ENCODE measurements around the gene RO60. TPM values are rescaled to one million over a fixed set of nuclear protein-coding genes. Genes with fewer than 3 reads are reported as not detected.

The RO60 gene
- total RNA-seq, 6 donors from 2014 or later: 49.5 to 131 (median 72.0) TPM

DNA sequence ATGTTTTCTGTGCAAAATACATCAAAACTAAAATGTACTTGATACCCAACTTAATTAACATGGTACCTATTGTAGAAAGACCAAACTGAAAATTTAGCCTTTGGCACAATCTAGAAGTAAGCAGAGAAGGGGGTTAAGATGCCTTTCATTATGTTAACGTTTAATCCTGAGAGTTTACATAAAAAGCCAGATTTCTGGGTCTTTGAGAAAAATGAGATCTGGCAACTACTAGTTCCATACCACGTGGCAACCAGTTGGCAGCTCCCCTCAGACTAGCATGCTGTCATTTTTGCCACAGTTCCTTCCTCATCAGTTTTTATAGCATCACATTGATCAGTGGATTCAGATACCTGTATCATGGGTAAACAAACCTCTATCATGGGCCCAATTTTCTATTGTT, 1.5 kb downstream of the RO60 start:
- H3K4me3 ChIP-seq: peak overlapping the region in 1 of 4 donors; percentile 71
- no peaks in the 10 kb centered on the region for H3K27me3 ChIP-seq

DNA sequence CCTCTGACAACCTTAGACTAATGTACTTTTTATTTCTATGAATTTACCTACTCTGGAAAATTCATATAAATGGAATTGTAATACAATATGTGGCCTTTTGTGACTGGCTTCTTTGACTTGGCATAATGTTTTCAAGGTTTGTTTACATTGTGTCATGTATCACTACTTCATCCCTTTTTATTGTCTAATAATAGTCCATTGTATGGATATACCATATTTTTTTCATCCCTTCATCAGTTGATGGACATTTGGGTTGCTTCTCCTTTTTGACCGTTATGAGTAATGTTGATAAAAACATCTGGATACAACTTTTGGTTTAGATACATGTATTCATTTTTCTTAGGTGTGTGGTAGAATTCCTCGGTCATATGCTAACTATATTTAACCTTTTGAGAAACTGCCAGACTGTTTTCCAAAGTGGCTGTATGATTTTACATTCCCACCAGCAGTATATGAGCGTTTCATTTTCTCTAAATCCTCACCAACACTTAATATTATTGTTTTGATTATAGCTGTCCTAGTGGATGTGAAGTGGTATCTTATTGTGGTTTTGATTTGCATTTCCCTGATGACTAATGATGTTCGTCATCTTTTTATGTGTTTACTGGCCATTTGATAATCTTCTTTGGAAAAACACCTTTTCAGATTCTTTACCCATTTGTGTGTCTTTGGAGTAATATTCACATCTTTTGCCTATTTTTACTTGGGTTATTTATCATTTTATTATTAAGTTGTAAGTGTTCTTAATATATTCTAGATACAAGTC, 3.5 kb downstream of the RO60 start:
- no peak for ATAC-seq (ENCODE audit: low FRiP score in 2 of 2)
- H3K9me3 ChIP-seq: no peaks in the 10 kb centered on the region
- H3K4me3 ChIP-seq: no peak overlapping the region
- 89 to 95% methylated on average over 4 of the region's 4 CpGs for WGBS, 2 donors
- no peaks in the 10 kb centered on the region for H3K36me3 ChIP-seq
- TF ChIP-seq, protein P1, sequence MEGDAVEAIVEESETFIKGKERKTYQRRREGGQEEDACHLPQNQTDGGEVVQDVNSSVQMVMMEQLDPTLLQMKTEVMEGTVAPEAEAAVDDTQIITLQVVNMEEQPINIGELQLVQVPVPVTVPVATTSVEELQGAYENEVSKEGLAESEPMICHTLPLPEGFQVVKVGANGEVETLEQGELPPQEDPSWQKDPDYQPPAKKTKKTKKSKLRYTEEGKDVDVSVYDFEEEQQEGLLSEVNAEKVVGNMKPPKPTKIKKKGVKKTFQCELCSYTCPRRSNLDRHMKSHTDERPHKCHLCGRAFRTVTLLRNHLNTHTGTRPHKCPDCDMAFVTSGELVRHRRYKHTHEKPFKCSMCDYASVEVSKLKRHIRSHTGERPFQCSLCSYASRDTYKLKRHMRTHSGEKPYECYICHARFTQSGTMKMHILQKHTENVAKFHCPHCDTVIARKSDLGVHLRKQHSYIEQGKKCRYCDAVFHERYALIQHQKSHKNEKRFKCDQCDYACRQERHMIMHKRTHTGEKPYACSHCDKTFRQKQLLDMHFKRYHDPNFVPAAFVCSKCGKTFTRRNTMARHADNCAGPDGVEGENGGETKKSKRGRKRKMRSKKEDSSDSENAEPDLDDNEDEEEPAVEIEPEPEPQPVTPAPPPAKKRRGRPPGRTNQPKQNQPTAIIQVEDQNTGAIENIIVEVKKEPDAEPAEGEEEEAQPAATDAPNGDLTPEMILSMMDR (IDR thresholded peaks at IDR 0.05): no peak
- TF ChIP-seq POLR2AphosphoS5 (IDR thresholded peaks at IDR 0.05): no peak
- no peak for TF ChIP-seq POLR2A (IDR thresholded peaks at IDR 0.05)
- TF ChIP-seq EP300 (IDR thresholded peaks at IDR 0.05): no peak
- no peaks in the 10 kb centered on the region for H3K27me3 ChIP-seq
- no peak overlapping the region for H3K27ac ChIP-seq
- peaks cover 19 to 22% (median 21%) of the 10 kb centered on the region in 4 donors for H3K4me1 ChIP-seq
- DNase-seq: no peak

More for the DNA sequence above, 1.5 kb downstream of the RO60 start:
- Histone ChIP-seq H3K36me3 (no peaks in the 10 kb centered on the region), H3K9me3 (no peaks in the 10 kb centered on the region), H3K27ac (peak overlapping the region in 2 of 4 donors; percentile 94 to 97), H3K4me1 (peaks cover 27 to 31% (median 28%) of the 10 kb centered on the region in 4 donors)
- no peak for ATAC-seq (ENCODE audit: low FRiP score in 2 of 2)
- DNase-seq: no peak
- WGBS, 2 donors: 16 to 20% methylated on average over 2 of the region's 2 CpGs
- TF ChIP-seq, protein P1 (IDR thresholded peaks at IDR 0.05): no peak
- TF ChIP-seq POLR2AphosphoS5 (IDR thresholded peaks at IDR 0.05): no peak
- TF ChIP-seq POLR2A (IDR thresholded peaks at IDR 0.05): no peak

DNA sequence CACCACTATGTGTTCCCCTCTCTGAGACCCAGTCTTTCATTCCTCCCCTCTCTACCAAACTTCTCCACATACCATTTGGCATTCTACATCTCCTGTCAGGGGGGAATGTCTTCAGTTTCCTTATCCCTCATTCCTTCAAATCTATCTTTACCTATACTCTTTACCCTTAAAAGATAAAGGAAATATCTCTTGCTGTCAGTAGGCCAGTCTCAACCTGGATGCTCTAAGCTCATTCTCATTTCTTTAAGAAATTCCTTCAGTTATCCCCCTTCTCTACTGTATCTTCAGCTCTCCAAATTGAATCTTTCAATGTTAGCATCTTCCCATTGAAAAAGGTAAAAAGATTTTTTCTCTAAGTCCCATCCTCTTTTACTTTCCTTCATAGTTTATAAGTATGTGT, 6.5 kb downstream of the RO60 start:
- ATAC-seq (ENCODE audit: low FRiP score in 2 of 2) (no peak), DNase-seq (no peak)
- Histone ChIP-seq H3K9me3 (no peaks in the 10 kb centered on the region), H3K36me3 (no peaks in the 10 kb centered on the region), H3K27me3 (no peaks in the 10 kb centered on the region), H3K27ac (no peak overlapping the region), H3K4me3 (no peak overlapping the region), H3K4me1 (peaks cover 11 to 19% (median 17%) of the 10 kb centered on the region in 4 donors)
- TF ChIP-seq, protein P1 (IDR thresholded peaks at IDR 0.05): no peak
- TF ChIP-seq EP300 (IDR thresholded peaks at IDR 0.05) (no peak), POLR2AphosphoS5 (IDR thresholded peaks at IDR 0.05) (no peak), POLR2A (IDR thresholded peaks at IDR 0.05) (no peak)

DNA sequence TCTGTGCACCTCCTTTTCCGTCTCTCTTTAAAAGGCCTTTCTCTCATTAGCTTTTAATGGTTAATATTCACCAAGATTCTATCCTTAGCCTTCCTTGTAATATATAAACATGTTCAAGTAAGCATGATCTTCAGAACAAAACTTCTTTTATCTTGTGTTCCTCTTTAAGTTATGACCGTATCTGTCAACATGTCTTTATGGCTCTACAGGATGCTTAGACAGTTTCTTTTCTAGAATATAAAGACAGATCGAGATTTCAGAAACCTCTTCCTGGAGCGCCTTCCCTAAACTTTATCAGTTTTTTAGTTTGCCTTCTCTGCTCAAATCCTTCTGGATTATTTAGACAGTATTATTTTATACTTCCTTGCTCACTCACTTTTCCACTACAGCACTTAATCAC, 7.2 kb downstream of the RO60 start:
- no peaks in the 10 kb centered on the region for H3K9me3 ChIP-seq
- ATAC-seq (ENCODE audit: low FRiP score in 2 of 2) (no peak), DNase-seq (no peak)
- H3K4me1 ChIP-seq: peaks cover 4 to 19% (median 12%) of the 10 kb centered on the region in 4 donors
- no peak for TF ChIP-seq EP300 (IDR thresholded peaks at IDR 0.05)
- TF ChIP-seq POLR2A (IDR thresholded peaks at IDR 0.05): no peak
- no peak for TF ChIP-seq POLR2AphosphoS5 (IDR thresholded peaks at IDR 0.05)
- TF ChIP-seq, protein P1 (IDR thresholded peaks at IDR 0.05): no peak
- WGBS, 2 donors: 85 to 87% methylated on average over 4 of the region's 4 CpGs
- H3K36me3 ChIP-seq: no peaks in the 10 kb centered on the region
- H3K27me3 ChIP-seq: no peaks in the 10 kb centered on the region
- H3K4me3 ChIP-seq: no peak overlapping the region
- no peak overlapping the region for H3K27ac ChIP-seq

DNA sequence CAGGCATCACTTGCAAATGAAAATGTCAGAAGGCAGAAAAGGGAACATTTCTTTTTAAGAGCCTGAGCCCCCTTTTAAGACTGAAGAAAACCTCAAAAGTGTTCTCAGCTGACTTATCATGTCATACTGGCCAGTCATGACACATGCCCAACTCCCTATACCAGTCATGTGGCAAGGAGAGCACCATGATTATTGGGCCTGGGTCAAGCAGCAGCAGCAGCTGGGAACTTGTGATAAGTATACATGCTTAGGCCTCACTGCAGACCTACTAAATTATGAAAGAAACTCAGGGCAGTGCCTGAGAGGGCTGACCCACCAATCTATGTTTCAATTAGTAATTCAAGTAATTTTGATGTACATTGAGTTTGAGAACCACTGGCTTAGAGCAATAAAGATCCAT, 8.6 kb downstream of the RO60 start:
- ATAC-seq (ENCODE audit: low FRiP score in 2 of 2): no peak
- peaks cover 0 to 14% (median 11%) of the 10 kb centered on the region in 4 donors for H3K4me1 ChIP-seq

More for the DNA sequence above, 8.6 kb downstream of the RO60 start:
- no peak for DNase-seq
- no peak overlapping the region for H3K27ac ChIP-seq
- no peaks in the 10 kb centered on the region for H3K27me3 ChIP-seq
- no peak overlapping the region for H3K4me3 ChIP-seq
- H3K9me3 ChIP-seq: no peaks in the 10 kb centered on the region
- peaks cover 0 to 3% (median 0%) of the 10 kb centered on the region in 4 donors for H3K36me3 ChIP-seq
- TF ChIP-seq POLR2AphosphoS5 (IDR thresholded peaks at IDR 0.05) (no peak), POLR2A (IDR thresholded peaks at IDR 0.05) (no peak), EP300 (IDR thresholded peaks at IDR 0.05) (no peak)
- TF ChIP-seq, protein P1 (IDR thresholded peaks at IDR 0.05): no peak

Measured in upper lobe of left lung (tissue), 6 donors.